Stomach (tissue), 4 donors: ENCODE results near the gene FAM114A1.

Source experiments
- POLR2A ChIP-seq, 4 donors: fragments of 450-650 bp; IDR thresholded peaks; one replicate each; pipeline ENCODE4 v1.6.1; 2016; ENCODE audit warnings: antibody characterized with exemption in 4 of 4, control low read depth in 2 of 4, mild to moderate bottlenecking in 1 of 4, moderate library complexity in 1 of 4
- POLR2AphosphoS5 ChIP-seq, 3 donors: sonication (generic); formaldehyde crosslinking; IDR thresholded peaks; one replicate each; pipeline ENCODE4 v1.6.1; 2016; ENCODE audit warnings: antibody characterized with exemption in 3 of 3
- TF ChIP-seq, protein P1 (sequence below), 7 experiments: fragments of 450-650 bp in 4 of 7; fragments of 200-600 bp in 3 of 7; sonication (generic) in 3 of 7; IDR thresholded peaks; one replicate each; pipeline ENCODE4 v1.5.1; 2016 to 2019; ENCODE audit warnings: antibody characterized with exemption in 7 of 7, control low read depth in 2 of 7, mild to moderate bottlenecking in 1 of 7

DNA sequence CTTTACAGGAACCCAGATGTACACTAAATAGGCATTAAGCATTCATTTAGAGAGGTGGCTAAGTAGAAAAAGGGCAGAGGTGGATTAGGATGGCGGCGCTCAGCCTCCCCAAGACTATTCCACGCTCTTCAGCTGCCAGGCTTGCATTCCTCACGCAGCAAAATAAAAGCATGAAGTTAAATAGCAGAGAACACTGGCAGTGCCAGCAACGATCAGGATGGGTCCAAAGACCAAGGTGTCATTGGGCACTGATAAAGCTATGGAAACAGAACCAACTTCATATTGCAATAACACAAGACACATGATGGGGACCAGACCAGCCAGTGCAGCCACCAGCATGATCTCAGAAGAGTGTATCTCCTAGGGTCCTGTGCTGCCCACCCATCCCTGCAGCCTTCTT, 122.6 kb downstream of the FAM114A1 start:
- TF ChIP-seq POLR2A (IDR thresholded peaks at IDR 0.05) (no peak), POLR2AphosphoS5 (IDR thresholded peaks at IDR 0.05) (no peak)
- TF ChIP-seq, protein P1, sequence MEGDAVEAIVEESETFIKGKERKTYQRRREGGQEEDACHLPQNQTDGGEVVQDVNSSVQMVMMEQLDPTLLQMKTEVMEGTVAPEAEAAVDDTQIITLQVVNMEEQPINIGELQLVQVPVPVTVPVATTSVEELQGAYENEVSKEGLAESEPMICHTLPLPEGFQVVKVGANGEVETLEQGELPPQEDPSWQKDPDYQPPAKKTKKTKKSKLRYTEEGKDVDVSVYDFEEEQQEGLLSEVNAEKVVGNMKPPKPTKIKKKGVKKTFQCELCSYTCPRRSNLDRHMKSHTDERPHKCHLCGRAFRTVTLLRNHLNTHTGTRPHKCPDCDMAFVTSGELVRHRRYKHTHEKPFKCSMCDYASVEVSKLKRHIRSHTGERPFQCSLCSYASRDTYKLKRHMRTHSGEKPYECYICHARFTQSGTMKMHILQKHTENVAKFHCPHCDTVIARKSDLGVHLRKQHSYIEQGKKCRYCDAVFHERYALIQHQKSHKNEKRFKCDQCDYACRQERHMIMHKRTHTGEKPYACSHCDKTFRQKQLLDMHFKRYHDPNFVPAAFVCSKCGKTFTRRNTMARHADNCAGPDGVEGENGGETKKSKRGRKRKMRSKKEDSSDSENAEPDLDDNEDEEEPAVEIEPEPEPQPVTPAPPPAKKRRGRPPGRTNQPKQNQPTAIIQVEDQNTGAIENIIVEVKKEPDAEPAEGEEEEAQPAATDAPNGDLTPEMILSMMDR (IDR thresholded peaks at IDR 0.05) = no peak
